Ascending aorta (tissue), 2 donors: ENCODE data around the gene CFAP92. TPM values are rescaled to one million over a fixed set of nuclear protein-coding genes. Genes with fewer than 3 reads are reported as not detected.

Experiments
- DNase-seq, 2 donors: peaks; one replicate each; pipeline ENCODE4 v3.0.0-alpha.2; 2019; ENCODE audit warnings: low spot score in 2 of 2
- H3K27ac ChIP-seq, 2 donors: fragments of 200-600 bp; sonication (generic); one replicate each; pipeline ENCODE4 v1.5.1; 2016 to 2017; ENCODE audit warnings: mild to moderate bottlenecking in 1 of 2
- H3K27me3 ChIP-seq: fragments of 200-600 bp; sonication (generic); one replicate; pipeline ENCODE4 v1.5.1; 2017
- H3K36me3 ChIP-seq, 2 donors: fragments of 200-600 bp; sonication (generic); one replicate each; pipeline ENCODE4 v1.5.1; 2016
- H3K4me1 ChIP-seq, 2 donors: fragments of 200-600 bp; sonication (generic); one replicate each; pipeline ENCODE4 v1.5.1; 2016 to 2017; ENCODE audit warnings: mild to moderate bottlenecking in 1 of 2
- H3K4me3 ChIP-seq, 2 donors: fragments of 200-600 bp; sonication (generic); one replicate each; pipeline ENCODE4 v1.5.1; 2016 to 2017; ENCODE audit warnings: mild to moderate bottlenecking in 1 of 2
- H3K9me3 ChIP-seq, 2 donors: fragments of 200-600 bp; sonication (generic); one replicate each; pipeline ENCODE4 v1.5.1; 2016
- CTCF ChIP-seq, 3 experiments: fragments of 200-600 bp in 2 of 3; fragments of 450-650 bp in 1 of 3; sonication (generic) in 2 of 3; IDR thresholded peaks; one replicate each; pipeline ENCODE4 v1.5.1; 2016 to 2019; ENCODE audit warnings: antibody characterized with exemption in 3 of 3, mild to moderate bottlenecking in 1 of 3, moderate library complexity in 1 of 3
- intact Hi-C: fragments of 100-400 bp; cut with DNase I; formaldehyde crosslinking; loops from one replicate; pipeline ENCODE4 v1.15.1; 2023
- total RNA-seq: library from RNA; depleted of rRNA; stranded (reverse); fragments of >200 nt; gene quantifications from one replicate; pipeline ENCODE4 v1.1.0, GENCODE V29; 2016

CFAP92 gene
- total RNA-seq, 1 donor from 2014 or later = not detected

GRCh38 chr3:129004639-129005295 lies 10.9 kb upstream of the CFAP92 start:
- Histone ChIP-seq H3K27me3 (peaks cover 3% of the 10 kb centered on the region), H3K27ac (no peak overlapping the region)
- DNase-seq = no peak

GRCh38 chr3:129003578-129004112 lies 9.8 kb upstream of the CFAP92 start:
- Histone ChIP-seq H3K9me3 (no peaks in the 10 kb centered on the region), H3K36me3 (no peaks in the 10 kb centered on the region), H3K4me3 (peak overlapping the region in 1 of 2 donors; percentile 43), H3K4me1 (peaks cover 0 to 4% of the 10 kb centered on the region in 2 donors), H3K27ac (no peak overlapping the region), H3K27me3 (peaks cover 3% of the 10 kb centered on the region)
- DNase-seq = no peak
- intact Hi-C loops = no loop called here
- TF ChIP-seq CTCF (IDR thresholded peaks at IDR 0.05) = peak in 1 of 3 experiments; percentile 7

More at GRCh38 chr3:129004639-129005295, 10.9 kb upstream of the CFAP92 start:
- peaks cover 0 to 4% of the 10 kb centered on the region in 2 donors for H3K4me1 ChIP-seq
- TF ChIP-seq CTCF (IDR thresholded peaks at IDR 0.05) = no peak
- H3K4me3 ChIP-seq = no peak overlapping the region
- intact Hi-C loops = no loop called here
- no peaks in the 10 kb centered on the region for H3K9me3 ChIP-seq
- no peaks in the 10 kb centered on the region for H3K36me3 ChIP-seq

- no peaks in the 10 kb centered on the region for H3K36me3 ChIP-seq
- H3K4me1 ChIP-seq = peaks cover 0 to 4% of the 10 kb centered on the region in 2 donors
- no peak for DNase-seq
- peaks cover 3% of the 10 kb centered on the region for H3K27me3 ChIP-seq
- peak overlapping the region in 1 of 2 donors; percentile 61 for H3K4me3 ChIP-seq
- no peak for TF ChIP-seq CTCF (IDR thresholded peaks at IDR 0.05)
- H3K9me3 ChIP-seq = no peaks in the 10 kb centered on the region
- intact Hi-C loops = no loop called here
- H3K27ac ChIP-seq = no peak overlapping the region
Measured at GRCh38 chr3:129002573-129003569, 9.0 kb upstream of the CFAP92 start.

GRCh38 chr3:129001806-129002572 lies 8.1 kb upstream of the CFAP92 start:
- Histone ChIP-seq H3K27ac (no peak overlapping the region), H3K27me3 (peaks cover 3% of the 10 kb centered on the region), H3K36me3 (no peaks in the 10 kb centered on the region), H3K4me1 (peaks cover 0 to 4% of the 10 kb centered on the region in 2 donors), H3K9me3 (no peaks in the 10 kb centered on the region), H3K4me3 (peak overlapping the region; percentile 58 to 61)
- DNase-seq = no peak
- intact Hi-C loops = no loop called here
- TF ChIP-seq CTCF (IDR thresholded peaks at IDR 0.05) = no peak
